ENCODE results near the gene TRAF2. TPM values are rescaled to one million over a fixed set of nuclear protein-coding genes. Genes with fewer than 3 reads are reported as not detected.

TRAF2 gene
- total and polyA plus RNA-seq, 2 donors (not counting 3 experiments of a cell fraction or from before 2014, with no cell fraction given): 10.9 to 23.1 TPM

GRCh38 chr9:136926154-136926704, 39.9 kb downstream of the TRAF2 start:
- no peak for TF ChIP-seq JUN (IDR thresholded peaks at IDR 0.05; ENCODE audit: borderline replicate concordance, insufficient read depth, insufficient read length, low read depth)
- TF ChIP-seq, protein P1, sequence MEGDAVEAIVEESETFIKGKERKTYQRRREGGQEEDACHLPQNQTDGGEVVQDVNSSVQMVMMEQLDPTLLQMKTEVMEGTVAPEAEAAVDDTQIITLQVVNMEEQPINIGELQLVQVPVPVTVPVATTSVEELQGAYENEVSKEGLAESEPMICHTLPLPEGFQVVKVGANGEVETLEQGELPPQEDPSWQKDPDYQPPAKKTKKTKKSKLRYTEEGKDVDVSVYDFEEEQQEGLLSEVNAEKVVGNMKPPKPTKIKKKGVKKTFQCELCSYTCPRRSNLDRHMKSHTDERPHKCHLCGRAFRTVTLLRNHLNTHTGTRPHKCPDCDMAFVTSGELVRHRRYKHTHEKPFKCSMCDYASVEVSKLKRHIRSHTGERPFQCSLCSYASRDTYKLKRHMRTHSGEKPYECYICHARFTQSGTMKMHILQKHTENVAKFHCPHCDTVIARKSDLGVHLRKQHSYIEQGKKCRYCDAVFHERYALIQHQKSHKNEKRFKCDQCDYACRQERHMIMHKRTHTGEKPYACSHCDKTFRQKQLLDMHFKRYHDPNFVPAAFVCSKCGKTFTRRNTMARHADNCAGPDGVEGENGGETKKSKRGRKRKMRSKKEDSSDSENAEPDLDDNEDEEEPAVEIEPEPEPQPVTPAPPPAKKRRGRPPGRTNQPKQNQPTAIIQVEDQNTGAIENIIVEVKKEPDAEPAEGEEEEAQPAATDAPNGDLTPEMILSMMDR (IDR thresholded peaks at IDR 0.05; ENCODE audit: extremely low read depth in 1 of 2, insufficient read depth in 1 of 2, low read depth in 1 of 2, low read length in 2 of 2): peak in 1 of 2 donors; percentile 16
- TF ChIP-seq MAX (IDR thresholded peaks at IDR 0.05; ENCODE audit: insufficient read depth, insufficient read length): no peak
- TF ChIP-seq POLR2A (IDR thresholded peaks at IDR 0.05; ENCODE audit: low read depth, low read length): no peak
- no peak for TF ChIP-seq EZH2 (IDR thresholded peaks at IDR 0.05; ENCODE audit: borderline replicate concordance, low read depth, low read length, severe bottlenecking)
- no peak for TF ChIP-seq POLR2AphosphoS5 (IDR thresholded peaks at IDR 0.05; ENCODE audit: insufficient read depth, low read depth, low read length)
- TF ChIP-seq MYC (IDR thresholded peaks at IDR 0.05; ENCODE audit: low read depth, low read length): no peak
- H3K27ac ChIP-seq (ENCODE audit: insufficient read depth, low read depth, low read length): no peak overlapping the region
- intact Hi-C loops (cut with micrococcal nuclease): no loop called here
- no peaks in the 10 kb centered on the region for H4K20me1 ChIP-seq (replicated peaks; ENCODE audit: control insufficient read depth, extremely low read depth, insufficient read depth, low read length)
- no peak for FAIRE-seq
- H3K9me1 ChIP-seq (replicated peaks; ENCODE audit: control insufficient read depth, extremely low read depth, insufficient read depth, low read length): no peaks in the 10 kb centered on the region
- no peak overlapping the region for H3K4me3 ChIP-seq (replicated peaks in 1 of 3; ENCODE audit: insufficient read depth in 1 of 3, low read depth in 1 of 3, low read length in 3 of 3)
- no TSS peak for BruUV-seq (replicated peaks)
- no peak overlapping the region for H3K4me2 ChIP-seq (ENCODE audit: insufficient read depth, low read length)
- dilution Hi-C loops (cut with MboI; ENCODE audit: extremely low pct_ligation_motif_present, low sequenced_read_pairs): loop anchor here (25.0 kb wide), 1 partner anchor 114 kb away; the partner anchor contains the start of gene RABL6
- H3K9ac ChIP-seq (replicated peaks; ENCODE audit: extremely low read depth, insufficient read depth, low read length): no peak overlapping the region
- peaks cover 0 to 14% of the 10 kb centered on the region in 2 experiments for H3K36me3 ChIP-seq (ENCODE audit: control insufficient read depth in 2 of 2, extremely low read depth in 1 of 2, insufficient read depth in 2 of 2, low read length in 2 of 2)
- H3K27me3 ChIP-seq (ENCODE audit: control insufficient read depth in 2 of 2, insufficient read depth in 2 of 2, low read length in 2 of 2): no peaks in the 10 kb centered on the region
- ChIA-PET POLR2A (no interaction called here), CTCF (interaction anchor here (1.1 to 1.8 kb wide), 2 partner anchors 12 to 40 kb away, joined by 3 to 6 read pairs; no protein-coding TSS in a partner anchor)
- H2AFZ ChIP-seq (ENCODE audit: low read depth, low read length): no peak overlapping the region
- DNase-seq (ENCODE audit: low read depth, low spot score): no peak
- no peaks in the 10 kb centered on the region for H3K79me2 ChIP-seq (ENCODE audit: control insufficient read depth, insufficient read depth, low read length)
- H3K4me1 ChIP-seq (ENCODE audit: control insufficient read depth, extremely low read depth, insufficient read depth, low read length): peaks cover 12% of the 10 kb centered on the region
- H3K9me3 ChIP-seq (replicated peaks; ENCODE audit: control insufficient read depth, insufficient read depth, low read length): no peaks in the 10 kb centered on the region
